Measurements from ENCODE around the gene ASCC1. TPM values are rescaled to one million over a fixed set of nuclear protein-coding genes. Genes with fewer than 3 reads are reported as not detected.

ASCC1 gene
- total RNA-seq, 1 donor from 2014 or later = 33.9 TPM

DNA sequence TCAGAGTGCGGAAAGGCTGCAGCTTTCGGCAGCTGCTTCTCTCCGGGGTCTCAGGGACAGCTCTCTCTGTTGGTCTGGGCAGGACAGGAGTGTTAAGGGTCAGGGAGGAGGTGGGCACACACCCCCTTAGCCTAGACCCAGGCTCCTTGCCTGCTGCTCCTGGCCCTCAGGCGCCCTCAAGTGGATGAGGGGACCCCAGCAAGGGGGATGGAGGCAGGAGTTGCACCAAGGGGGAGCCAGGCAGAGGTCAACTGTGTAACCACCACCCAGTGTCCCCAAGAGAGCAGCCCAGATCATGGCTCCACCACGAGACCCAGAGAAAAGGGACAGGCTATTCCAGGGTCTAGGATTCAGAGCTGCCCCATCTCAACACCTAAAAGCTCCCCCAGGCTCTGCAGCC is 154.6 kb downstream of the ASCC1 start:
- Mint-ChIP-seq H3K9me3 (ENCODE audit: unreplicated experiment) (no peaks in the 10 kb centered on the region), H3K27ac (ENCODE audit: unreplicated experiment) (no peak overlapping the region), H3K27me3 (ENCODE audit: low read depth, unreplicated experiment) (peaks cover 31% of the 10 kb centered on the region), H3K4me3 (ENCODE audit: unreplicated experiment) (no peak overlapping the region), H3K4me1 (ENCODE audit: low read depth, unreplicated experiment) (peaks cover 3% of the 10 kb centered on the region), H3K36me3 (ENCODE audit: low read depth, unreplicated experiment) (peaks cover 4% of the 10 kb centered on the region)
- Histone ChIP-seq H3K27me3 (ENCODE audit: insufficient read depth, low read length) (peaks cover 23% of the 10 kb centered on the region), H4K20me1 (ENCODE audit: insufficient read depth, low read length) (no peaks in the 10 kb centered on the region), H3K4me3 (ENCODE audit: insufficient read depth, low read depth, low read length) (no peak overlapping the region), H3K9ac (ENCODE audit: low read length) (no peak overlapping the region), H3K4me2 (ENCODE audit: low read length) (no peak overlapping the region), H3K27ac (ENCODE audit: low read depth, low read length) (no peak overlapping the region), H3K79me2 (ENCODE audit: insufficient read depth, low read length) (no peaks in the 10 kb centered on the region), H3K36me3 (ENCODE audit: insufficient read depth, low read length) (no peaks in the 10 kb centered on the region), H3K9me3 (ENCODE audit: insufficient read depth, low read depth, low read length) (no peaks in the 10 kb centered on the region), H2AFZ (ENCODE audit: low read depth, low read length) (no peak overlapping the region), H3K4me1 (ENCODE audit: insufficient read depth, low read length) (peaks cover 6% of the 10 kb centered on the region)
- TF ChIP-seq CTCF (IDR thresholded peaks at IDR 0.05; ENCODE audit: insufficient read depth, low read depth, low read length) (no peak), EZH2 (IDR thresholded peaks at IDR 0.05; ENCODE audit: insufficient read depth, low read length) (no peak)
- no peak for FAIRE-seq
- DNase-seq (ENCODE audit: low read depth) = no peak

GRCh38 chr10:72059843-72060822 is 155.9 kb downstream of the ASCC1 start:
- Mint-ChIP-seq H3K4me1 (ENCODE audit: low read depth, unreplicated experiment) (peaks cover 3% of the 10 kb centered on the region), H3K4me3 (ENCODE audit: unreplicated experiment) (no peak overlapping the region), H3K36me3 (ENCODE audit: low read depth, unreplicated experiment) (peaks cover 4% of the 10 kb centered on the region), H3K27ac (ENCODE audit: unreplicated experiment) (no peak overlapping the region), H3K9me3 (ENCODE audit: unreplicated experiment) (no peaks in the 10 kb centered on the region), H3K27me3 (ENCODE audit: low read depth, unreplicated experiment) (peaks cover 29% of the 10 kb centered on the region)
- H3K36me3 ChIP-seq (ENCODE audit: insufficient read depth, low read length) = no peaks in the 10 kb centered on the region
- H3K27me3 ChIP-seq (ENCODE audit: insufficient read depth, low read length) = peaks cover 31% of the 10 kb centered on the region
- no peak for TF ChIP-seq CTCF (IDR thresholded peaks at IDR 0.05; ENCODE audit: insufficient read depth, low read depth, low read length)
- no peak for TF ChIP-seq EZH2 (IDR thresholded peaks at IDR 0.05; ENCODE audit: insufficient read depth, low read length)
- FAIRE-seq (no peak), DNase-seq (ENCODE audit: low read depth) (no peak)
- no peak overlapping the region for H3K27ac ChIP-seq (ENCODE audit: low read depth, low read length)
- H3K4me2 ChIP-seq (ENCODE audit: low read length) = no peak overlapping the region
- no peaks in the 10 kb centered on the region for H4K20me1 ChIP-seq (ENCODE audit: insufficient read depth, low read length)
- H3K9me3 ChIP-seq (ENCODE audit: insufficient read depth, low read depth, low read length) = no peaks in the 10 kb centered on the region
- H3K4me3 ChIP-seq (ENCODE audit: insufficient read depth, low read depth, low read length) = no peak overlapping the region
- peaks cover 6% of the 10 kb centered on the region for H3K4me1 ChIP-seq (ENCODE audit: insufficient read depth, low read length)
- H3K79me2 ChIP-seq (ENCODE audit: insufficient read depth, low read length) = no peaks in the 10 kb centered on the region
- no peak overlapping the region for H2AFZ ChIP-seq (ENCODE audit: low read depth, low read length)
- H3K9ac ChIP-seq (ENCODE audit: low read length) = no peak overlapping the region
